Mesothelial cell of epicardium (in vitro differentiated cells): Measurements from ENCODE around the gene EPC2. TPM values are rescaled to one million over a fixed set of nuclear protein-coding genes. Genes with fewer than 3 reads are reported as not detected.

Source experiments
- DNase-seq, 2 experiments: peaks; one replicate each; pipeline ENCODE4 v3.0.0; 2021; ENCODE audit warnings: low spot score in 2 of 2; ENCODE audit not compliant: unreplicated experiment in 2 of 2
- H3K27ac Mint-ChIP-seq: 2 replicates; pipeline ENCODE4 v1.8.0; 2021; ENCODE audit warnings: mixed read lengths
- H3K27me3 Mint-ChIP-seq: 2 replicates; pipeline ENCODE4 v1.8.0; 2021; ENCODE audit warnings: low read depth, mixed read lengths
- H3K36me3 Mint-ChIP-seq: 2 replicates; pipeline ENCODE4 v1.8.0; 2021; ENCODE audit warnings: mixed read lengths
- H3K4me1 Mint-ChIP-seq: 2 replicates; pipeline ENCODE4 v1.8.0; 2021; ENCODE audit warnings: mixed read lengths
- H3K4me3 Mint-ChIP-seq: 2 replicates; pipeline ENCODE4 v1.8.0; 2021; ENCODE audit warnings: mild to moderate bottlenecking, moderate library complexity, mixed read lengths
- H3K9me3 Mint-ChIP-seq: 2 replicates; pipeline ENCODE4 v1.8.0; 2021; ENCODE audit warnings: mixed read lengths
- total RNA-seq: library from RNA; stranded (reverse); gene quantifications from 3 replicates; pipeline ENCODE4 v1.2.1, GENCODE V29; 2021
- TF ChIP-seq, protein P1 (sequence below): fragments of 200-600 bp; sonication (generic); IDR thresholded peaks from one replicate; pipeline ENCODE4 v1.5.0; 2021; ENCODE audit warnings: antibody characterized with exemption; ENCODE audit not compliant: unreplicated experiment

Gene EPC2
- total RNA-seq, 1 donor from 2014 or later, result 43.8 TPM

DNA sequence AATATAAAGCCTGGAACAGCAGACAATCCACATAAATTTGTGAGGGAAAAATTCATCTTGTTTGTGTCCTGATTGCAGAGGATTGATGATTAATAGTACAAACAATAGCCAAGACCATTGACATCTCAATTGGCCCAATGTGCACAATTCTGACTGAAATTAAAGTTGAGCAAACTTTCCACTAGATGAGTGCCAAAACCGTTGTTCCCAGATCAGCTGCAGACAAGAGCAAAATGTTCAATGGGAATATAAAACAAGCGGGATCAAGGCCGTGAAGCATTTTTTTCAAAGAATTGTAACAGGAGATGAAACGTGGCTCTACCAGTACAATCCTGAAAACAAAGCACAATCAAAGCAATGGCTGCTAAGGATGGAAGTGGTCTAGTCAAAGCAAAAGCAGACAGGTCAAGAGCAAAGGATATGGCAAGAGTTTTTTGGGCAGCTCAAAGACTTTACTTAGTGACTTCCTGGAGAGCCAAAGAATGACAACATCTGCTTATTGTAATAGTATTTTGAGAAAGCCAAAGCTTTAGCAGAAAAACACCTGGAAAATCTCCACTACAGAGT, 174.6 kb downstream of the EPC2 start:
- no peak overlapping the region for H3K27ac Mint-ChIP-seq
- DNase-seq, result no peak
- H3K4me1 Mint-ChIP-seq, result peaks cover 24% of the 10 kb centered on the region
- peaks cover 4% of the 10 kb centered on the region for H3K27me3 Mint-ChIP-seq
- H3K36me3 Mint-ChIP-seq, result no peaks in the 10 kb centered on the region
- H3K4me3 Mint-ChIP-seq, result no peak overlapping the region
- TF ChIP-seq, protein P1, sequence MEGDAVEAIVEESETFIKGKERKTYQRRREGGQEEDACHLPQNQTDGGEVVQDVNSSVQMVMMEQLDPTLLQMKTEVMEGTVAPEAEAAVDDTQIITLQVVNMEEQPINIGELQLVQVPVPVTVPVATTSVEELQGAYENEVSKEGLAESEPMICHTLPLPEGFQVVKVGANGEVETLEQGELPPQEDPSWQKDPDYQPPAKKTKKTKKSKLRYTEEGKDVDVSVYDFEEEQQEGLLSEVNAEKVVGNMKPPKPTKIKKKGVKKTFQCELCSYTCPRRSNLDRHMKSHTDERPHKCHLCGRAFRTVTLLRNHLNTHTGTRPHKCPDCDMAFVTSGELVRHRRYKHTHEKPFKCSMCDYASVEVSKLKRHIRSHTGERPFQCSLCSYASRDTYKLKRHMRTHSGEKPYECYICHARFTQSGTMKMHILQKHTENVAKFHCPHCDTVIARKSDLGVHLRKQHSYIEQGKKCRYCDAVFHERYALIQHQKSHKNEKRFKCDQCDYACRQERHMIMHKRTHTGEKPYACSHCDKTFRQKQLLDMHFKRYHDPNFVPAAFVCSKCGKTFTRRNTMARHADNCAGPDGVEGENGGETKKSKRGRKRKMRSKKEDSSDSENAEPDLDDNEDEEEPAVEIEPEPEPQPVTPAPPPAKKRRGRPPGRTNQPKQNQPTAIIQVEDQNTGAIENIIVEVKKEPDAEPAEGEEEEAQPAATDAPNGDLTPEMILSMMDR, result no peak
- peaks cover 9% of the 10 kb centered on the region for H3K9me3 Mint-ChIP-seq

DNA sequence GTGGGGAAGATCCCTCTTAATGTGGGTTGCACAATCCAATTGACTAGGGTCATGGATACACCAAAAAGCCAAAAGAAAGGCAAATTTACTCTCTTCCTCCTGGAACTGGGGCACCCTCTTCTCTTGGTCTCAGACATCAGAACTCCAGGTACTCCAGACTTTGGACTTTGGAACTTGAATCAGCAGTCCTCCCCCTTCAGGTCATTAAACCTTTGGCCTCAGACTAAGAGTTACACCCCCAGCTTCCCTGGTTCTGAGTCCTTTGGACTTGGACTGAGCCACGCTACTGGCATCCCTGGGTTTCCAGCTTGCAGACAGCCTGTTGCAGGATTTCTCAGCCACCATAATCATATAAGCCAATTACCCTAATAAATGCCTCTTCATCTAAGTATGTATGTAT, 179.6 kb downstream of the EPC2 start:
- Mint-ChIP-seq H3K9me3 (peaks cover 10% of the 10 kb centered on the region), H3K4me1 (no peaks in the 10 kb centered on the region), H3K27ac (no peak overlapping the region), H3K27me3 (peaks cover 6% of the 10 kb centered on the region), H3K36me3 (no peaks in the 10 kb centered on the region), H3K4me3 (no peak overlapping the region)
- TF ChIP-seq, protein P1, result no peak
- DNase-seq, result no peak

DNA sequence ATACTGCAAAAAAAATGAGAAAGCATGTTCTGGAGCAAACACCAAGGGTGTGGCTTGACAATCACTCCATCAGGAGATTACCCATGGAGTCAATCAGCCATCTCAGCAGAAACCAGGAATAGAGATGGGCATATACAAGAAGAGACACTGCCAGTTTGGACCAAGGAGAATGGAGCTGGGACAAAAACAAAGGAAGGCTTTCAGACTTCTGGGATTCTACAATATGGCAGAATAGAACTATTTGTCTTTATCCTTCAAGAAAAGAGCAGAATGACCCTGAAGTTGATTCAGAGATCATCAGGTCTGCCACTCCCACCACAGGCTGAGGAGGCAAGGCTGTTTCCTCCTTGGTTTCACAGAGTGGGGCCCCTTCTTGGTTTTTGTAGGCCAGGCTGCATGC, 182.2 kb downstream of the EPC2 start:
- Mint-ChIP-seq H3K9me3 (peaks cover 10% of the 10 kb centered on the region), H3K27ac (no peak overlapping the region), H3K36me3 (no peaks in the 10 kb centered on the region)

DNA sequence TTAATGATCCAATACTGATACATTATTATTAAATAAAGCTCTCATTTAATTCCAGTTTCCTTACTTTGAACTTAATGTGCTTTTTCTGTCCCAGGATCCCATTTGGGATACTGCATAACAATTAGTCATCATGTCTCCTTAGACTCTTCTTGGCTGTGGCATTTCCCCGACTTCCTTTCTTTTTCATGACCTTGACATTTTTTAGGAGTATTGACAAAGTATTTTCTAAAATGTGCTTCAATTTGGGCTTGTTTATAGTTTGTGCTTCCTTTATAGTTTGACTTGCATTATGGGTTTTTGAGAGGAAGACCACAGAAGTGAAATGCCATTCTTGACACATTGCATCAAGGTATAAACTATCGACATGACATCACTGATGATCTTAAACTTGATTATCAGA, 184.4 kb downstream of the EPC2 start:
- Mint-ChIP-seq H3K27ac (no peak overlapping the region), H3K27me3 (peaks cover 37% of the 10 kb centered on the region), H3K4me1 (no peaks in the 10 kb centered on the region), H3K4me3 (no peak overlapping the region), H3K9me3 (peaks cover 10% of the 10 kb centered on the region), H3K36me3 (no peaks in the 10 kb centered on the region)
- TF ChIP-seq, protein P1, result no peak
- no peak for DNase-seq

More for the DNA sequence above, 182.2 kb downstream of the EPC2 start:
- TF ChIP-seq, protein P1, result no peak
- H3K4me3 Mint-ChIP-seq, result no peak overlapping the region
- no peaks in the 10 kb centered on the region for H3K4me1 Mint-ChIP-seq
- peaks cover 21% of the 10 kb centered on the region for H3K27me3 Mint-ChIP-seq
- no peak for DNase-seq

DNA sequence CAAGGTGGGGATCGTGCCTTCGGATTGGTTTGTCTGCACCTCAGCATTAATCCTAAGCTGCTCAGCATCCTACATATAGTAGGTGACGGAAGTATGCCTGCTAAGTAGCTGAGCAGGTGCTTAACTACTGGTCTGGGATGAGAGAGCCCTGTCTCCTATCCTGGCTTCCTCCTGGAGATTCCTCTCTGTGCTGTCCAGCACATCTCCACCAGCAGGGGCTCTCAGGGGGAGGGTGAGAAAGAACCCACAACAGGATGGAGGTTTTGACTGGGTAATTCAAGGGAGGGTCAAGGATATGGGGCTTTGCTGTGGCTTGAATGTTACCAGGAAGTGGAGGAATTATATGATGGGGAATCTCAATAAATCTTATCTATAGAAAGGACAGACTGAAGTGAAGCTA, 185.1 kb downstream of the EPC2 start:
- Mint-ChIP-seq H3K4me3 (no peak overlapping the region), H3K9me3 (peaks cover 10% of the 10 kb centered on the region), H3K4me1 (no peaks in the 10 kb centered on the region), H3K36me3 (no peaks in the 10 kb centered on the region), H3K27ac (no peak overlapping the region), H3K27me3 (peaks cover 42% of the 10 kb centered on the region)
- no peak for DNase-seq
- TF ChIP-seq, protein P1, result no peak

DNA sequence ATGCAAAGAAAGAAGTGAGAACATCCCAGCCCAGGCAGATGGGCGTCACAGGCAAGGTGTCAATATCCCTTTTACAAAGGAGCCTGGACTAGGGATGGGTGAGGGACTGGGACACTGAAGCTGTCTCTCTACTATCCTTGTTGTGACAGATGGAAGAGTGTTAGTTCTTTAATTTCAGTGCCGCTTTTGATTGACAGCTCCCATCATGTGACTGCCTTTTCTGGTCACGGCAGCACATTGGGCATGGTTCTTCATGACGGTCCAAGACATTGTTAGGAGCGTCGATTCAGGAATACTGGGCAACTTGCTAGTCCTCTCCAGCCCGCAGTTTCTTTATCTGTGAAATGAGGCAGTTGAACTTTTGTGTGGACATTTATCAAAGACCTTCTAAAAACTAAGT, 188.1 kb downstream of the EPC2 start:
- Mint-ChIP-seq H3K27ac (no peak overlapping the region), H3K4me1 (no peaks in the 10 kb centered on the region)
- TF ChIP-seq, protein P1, result no peak

More for the DNA sequence above, 188.1 kb downstream of the EPC2 start:
- Mint-ChIP-seq H3K36me3 (no peaks in the 10 kb centered on the region), H3K4me3 (no peak overlapping the region), H3K27me3 (peaks cover 67% of the 10 kb centered on the region), H3K9me3 (peaks cover 3% of the 10 kb centered on the region)
- no peak for DNase-seq
